Endothelial cell of umbilical vein (primary cell): ENCODE measurements around the gene RXFP3.

Source experiments
- EZH2 ChIP-seq: IDR thresholded peaks from 2 replicates; pipeline ENCODE4 v1.6.1; 2012; ENCODE audit warnings: borderline replicate concordance, low read depth, mild to moderate bottlenecking, moderate library complexity, low read length, inconsistent platforms; ENCODE audit not compliant: severe bottlenecking
- GATA2 ChIP-seq: IDR thresholded peaks from 2 replicates; pipeline ENCODE4 v1.7.0; 2011; ENCODE audit warnings: low read depth, mild to moderate bottlenecking, moderate library complexity, mixed read lengths, low read length; ENCODE audit not compliant: insufficient read length, insufficient read depth
- JUN ChIP-seq: IDR thresholded peaks from 2 replicates; pipeline ENCODE4 v1.6.1; 2011; ENCODE audit warnings: borderline replicate concordance, low read depth; ENCODE audit not compliant: insufficient read length, insufficient read depth
- POLR2A ChIP-seq: IDR thresholded peaks from 2 replicates; pipeline ENCODE4 v1.6.1; 2012; ENCODE audit warnings: low read depth, mild to moderate bottlenecking, control low read depth, low read length
- POLR2AphosphoS5 ChIP-seq: IDR thresholded peaks from 2 replicates; pipeline ENCODE4 v1.6.1; 2012; ENCODE audit warnings: low read depth, mild to moderate bottlenecking, control low read depth, low read length, moderate library complexity; ENCODE audit not compliant: insufficient read depth
- TF ChIP-seq, protein P1 (sequence below), 2 donors: IDR thresholded peaks; 1 replicate in 1 of 2; 2 replicates in 1 of 2; pipeline ENCODE4 v1.5.1; 2011; ENCODE audit warnings: low read length in 2 of 2, mild to moderate bottlenecking in 2 of 2, moderate library complexity in 2 of 2, control low read depth in 1 of 2, inconsistent platforms in 1 of 2, low read depth in 1 of 2; ENCODE audit not compliant: insufficient read depth in 1 of 2; ENCODE audit errors: extremely low read depth in 1 of 2
- TF ChIP-seq, protein P2 (sequence below): IDR thresholded peaks from 2 replicates; pipeline ENCODE4 v1.6.1; 2011; ENCODE audit not compliant: insufficient read depth, insufficient read length

DNA sequence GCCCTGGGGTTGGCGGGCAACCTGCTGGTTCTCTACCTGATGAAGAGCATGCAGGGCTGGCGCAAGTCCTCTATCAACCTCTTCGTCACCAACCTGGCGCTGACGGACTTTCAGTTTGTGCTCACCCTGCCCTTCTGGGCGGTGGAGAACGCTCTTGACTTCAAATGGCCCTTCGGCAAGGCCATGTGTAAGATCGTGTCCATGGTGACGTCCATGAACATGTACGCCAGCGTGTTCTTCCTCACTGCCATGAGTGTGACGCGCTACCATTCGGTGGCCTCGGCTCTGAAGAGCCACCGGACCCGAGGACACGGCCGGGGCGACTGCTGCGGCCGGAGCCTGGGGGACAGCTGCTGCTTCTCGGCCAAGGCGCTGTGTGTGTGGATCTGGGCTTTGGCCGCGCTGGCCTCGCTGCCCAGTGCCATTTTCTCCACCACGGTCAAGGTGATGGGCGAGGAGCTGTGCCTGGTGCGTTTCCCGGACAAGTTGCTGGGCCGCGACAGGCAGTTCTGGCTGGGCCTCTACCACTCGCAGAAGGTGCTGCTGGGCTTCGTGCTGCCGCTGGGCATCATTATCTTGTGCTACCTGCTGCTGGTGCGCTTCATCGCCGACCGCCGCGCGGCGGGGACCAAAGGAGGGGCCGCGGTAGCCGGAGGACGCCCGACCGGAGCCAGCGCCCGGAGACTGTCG, 976 bp downstream of the RXFP3 start:
- peak; percentile 40 for TF ChIP-seq EZH2
- TF ChIP-seq, protein P1, sequence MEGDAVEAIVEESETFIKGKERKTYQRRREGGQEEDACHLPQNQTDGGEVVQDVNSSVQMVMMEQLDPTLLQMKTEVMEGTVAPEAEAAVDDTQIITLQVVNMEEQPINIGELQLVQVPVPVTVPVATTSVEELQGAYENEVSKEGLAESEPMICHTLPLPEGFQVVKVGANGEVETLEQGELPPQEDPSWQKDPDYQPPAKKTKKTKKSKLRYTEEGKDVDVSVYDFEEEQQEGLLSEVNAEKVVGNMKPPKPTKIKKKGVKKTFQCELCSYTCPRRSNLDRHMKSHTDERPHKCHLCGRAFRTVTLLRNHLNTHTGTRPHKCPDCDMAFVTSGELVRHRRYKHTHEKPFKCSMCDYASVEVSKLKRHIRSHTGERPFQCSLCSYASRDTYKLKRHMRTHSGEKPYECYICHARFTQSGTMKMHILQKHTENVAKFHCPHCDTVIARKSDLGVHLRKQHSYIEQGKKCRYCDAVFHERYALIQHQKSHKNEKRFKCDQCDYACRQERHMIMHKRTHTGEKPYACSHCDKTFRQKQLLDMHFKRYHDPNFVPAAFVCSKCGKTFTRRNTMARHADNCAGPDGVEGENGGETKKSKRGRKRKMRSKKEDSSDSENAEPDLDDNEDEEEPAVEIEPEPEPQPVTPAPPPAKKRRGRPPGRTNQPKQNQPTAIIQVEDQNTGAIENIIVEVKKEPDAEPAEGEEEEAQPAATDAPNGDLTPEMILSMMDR (IDR thresholded peaks at IDR 0.05; ENCODE audit: extremely low read depth in 1 of 2, insufficient read depth in 1 of 2, low read depth in 1 of 2, low read length in 2 of 2): no peak
- no peak for TF ChIP-seq POLR2AphosphoS5
- TF ChIP-seq POLR2A: no peak
- no peak for TF ChIP-seq JUN
- TF ChIP-seq GATA2: no peak
- TF ChIP-seq, protein P2, sequence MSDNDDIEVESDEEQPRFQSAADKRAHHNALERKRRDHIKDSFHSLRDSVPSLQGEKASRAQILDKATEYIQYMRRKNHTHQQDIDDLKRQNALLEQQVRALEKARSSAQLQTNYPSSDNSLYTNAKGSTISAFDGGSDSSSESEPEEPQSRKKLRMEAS: no peak
